GM18519 (cell line): ENCODE measurements around the gene NDST4.
A peak's percentile ranks its signal among the peaks of the same experiment; 100 is the strongest.

ENCODE experiments used
- ATAC-seq: cut with Tn5 transposase; IDR thresholded peaks from one replicate; pipeline ENCODE4 v1.9.1; 2021; ENCODE audit warnings: mild to moderate bottlenecking, moderate library complexity; ENCODE audit not compliant: unreplicated experiment, low FRiP score

NDST4 gene

GRCh38 chr4:115113506-115114106, at the start of gene NDST4:
NDST4 (minus strand) TSS chr4:115113620; CDS start chr4:115077036, 36,584 bp downstream.
- no peak for ATAC-seq

DNA sequence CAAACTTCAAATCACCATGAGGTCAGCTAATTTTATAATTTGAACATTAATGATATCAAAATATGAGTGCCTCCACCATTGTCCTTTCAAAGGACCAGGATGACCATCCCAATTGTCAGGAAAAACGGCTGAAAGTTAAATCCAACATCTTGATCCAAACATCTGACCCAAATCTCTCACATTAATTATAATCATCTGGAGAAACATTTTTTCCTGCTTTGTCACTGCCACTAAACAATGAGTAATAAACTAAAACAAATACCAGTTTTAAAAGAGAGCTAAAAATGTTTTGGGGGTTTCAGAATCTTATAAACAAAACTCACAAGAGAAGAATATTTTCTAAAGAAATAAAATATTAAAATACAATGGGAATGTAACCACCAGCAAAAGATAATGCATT, 45.7 kb upstream of the NDST4 start:
- ATAC-seq = no peak

DNA sequence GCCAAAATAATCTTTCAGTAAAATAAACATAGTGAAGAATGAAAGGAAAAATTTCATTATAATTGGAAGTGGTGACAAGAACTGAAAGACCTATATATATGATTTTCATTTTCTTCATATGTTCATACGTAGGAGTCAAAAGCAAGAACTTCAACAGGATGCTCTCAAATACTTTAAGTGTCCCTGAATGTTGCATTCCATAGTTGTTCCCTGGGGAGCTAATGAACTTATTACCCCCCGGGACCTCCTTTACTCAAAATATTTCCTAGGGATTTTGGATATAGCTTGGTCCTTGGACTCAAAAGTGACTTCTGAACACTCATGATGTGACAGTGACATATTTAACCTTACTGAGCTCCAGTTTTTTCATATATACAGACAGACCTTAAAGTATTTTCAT, 44.9 kb upstream of the NDST4 start:
- ATAC-seq = no peak

DNA sequence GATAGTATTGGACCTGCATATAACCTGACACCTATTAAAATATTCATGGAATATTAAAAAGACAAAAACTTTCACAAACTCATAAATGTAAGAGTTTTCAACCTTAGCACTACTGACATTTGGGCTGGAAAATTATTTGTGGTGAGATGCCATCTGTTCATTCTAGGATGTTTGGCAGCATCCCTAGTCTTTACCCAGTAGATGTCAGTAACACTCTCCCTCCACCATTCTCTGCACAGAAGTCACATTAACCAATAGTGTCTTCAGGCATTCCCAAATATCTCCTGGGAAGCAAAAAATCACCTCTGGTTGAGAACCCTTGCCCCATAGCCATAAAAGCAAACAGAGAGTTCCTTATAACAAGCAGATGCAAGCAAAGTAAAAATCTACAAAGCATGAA, 41.4 kb upstream of the NDST4 start:
- no peak for ATAC-seq

GRCh38 chr4:115152965-115153364, 39.5 kb upstream of the NDST4 start:
- no peak for ATAC-seq

GRCh38 chr4:115152081-115152480, 38.7 kb upstream of the NDST4 start:
- peak; percentile 82 for ATAC-seq

- no peak for ATAC-seq
These were observed 35.7 kb upstream of the NDST4 start for GRCh38 chr4:115149106-115149505.

GRCh38 chr4:115145393-115146160, 32.2 kb upstream of the NDST4 start:
- ATAC-seq = no peak

- ATAC-seq = no peak
These were observed 14.6 kb upstream of the NDST4 start for GRCh38 chr4:115128037-115128436.

- ATAC-seq = no peak
These were observed 13.1 kb upstream of the NDST4 start for GRCh38 chr4:115126491-115126890.

GRCh38 chr4:115121351-115122043, 8.1 kb upstream of the NDST4 start:
- ATAC-seq = no peak

DNA sequence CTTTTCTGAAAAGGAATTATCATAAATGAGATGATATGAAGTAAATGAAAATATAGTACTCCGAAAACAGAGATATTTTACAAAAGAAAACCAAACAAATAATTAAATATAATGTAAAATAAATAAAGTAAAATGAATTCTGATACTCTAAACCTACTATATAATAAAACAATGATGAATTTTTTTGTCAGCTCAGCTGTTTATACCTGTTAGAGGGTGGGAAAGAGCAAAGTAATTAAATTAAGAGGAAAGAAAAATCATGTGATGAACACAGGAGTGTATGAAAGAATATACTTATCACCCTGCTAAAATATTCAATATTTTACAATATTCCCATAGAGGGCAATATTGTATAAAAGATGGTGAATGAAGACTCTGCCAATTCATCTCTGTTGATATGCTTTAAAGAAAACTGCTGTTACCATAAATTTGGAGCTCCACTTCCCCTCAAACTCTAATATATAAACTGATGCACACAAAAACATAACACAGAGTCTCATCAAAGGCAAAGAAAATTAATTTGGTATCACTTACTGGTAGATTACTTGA, 6.5 kb upstream of the NDST4 start:
- no peak for ATAC-seq

GRCh38 chr4:115117651-115118050, 4.2 kb upstream of the NDST4 start:
- ATAC-seq = no peak

DNA sequence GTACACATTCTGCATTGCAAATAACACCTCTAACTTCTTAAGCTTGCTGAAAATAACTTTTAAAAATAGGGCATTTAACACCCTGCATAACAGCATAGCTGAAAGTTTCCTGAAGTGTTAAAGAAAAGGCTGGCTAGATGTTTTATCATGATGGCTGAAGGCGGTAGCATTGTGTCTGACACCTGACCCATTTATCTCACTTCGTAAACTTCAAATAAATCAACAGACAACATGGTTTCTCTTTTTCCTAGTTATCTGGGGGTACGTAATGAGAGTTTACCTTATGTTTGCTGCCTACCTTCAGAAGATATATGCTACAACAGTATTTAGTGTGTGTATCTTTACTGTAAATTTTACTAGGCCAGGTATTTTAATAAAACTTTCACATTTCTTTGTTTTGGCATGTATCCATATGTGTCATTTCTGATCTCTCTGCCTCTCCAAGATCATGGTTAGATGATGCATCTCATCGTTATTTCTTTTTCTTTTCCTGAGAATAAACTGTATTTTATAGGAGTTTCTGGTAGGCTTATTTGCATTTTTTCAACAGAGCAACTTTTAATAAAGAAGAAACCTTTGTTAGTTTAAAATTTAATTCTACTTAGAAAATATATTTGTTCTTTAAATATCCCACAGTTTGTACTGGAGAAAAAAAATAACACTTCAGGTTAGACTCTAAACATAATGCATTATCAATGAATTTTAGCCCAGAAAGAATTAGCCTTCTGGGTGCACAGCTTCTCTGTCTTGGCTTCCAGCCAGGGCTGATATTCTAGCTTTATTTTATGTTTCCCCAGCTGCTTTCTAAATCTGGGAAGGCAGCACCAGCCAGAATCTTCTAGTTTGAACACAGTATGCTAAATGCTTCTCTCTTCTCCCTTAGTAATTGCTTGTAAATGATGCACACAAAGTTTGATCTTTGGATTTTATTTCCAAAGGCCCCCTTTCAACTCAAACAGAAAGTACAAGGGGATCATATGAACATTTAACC, 2.9 kb downstream of the NDST4 start:
- ATAC-seq = no peak

GRCh38 chr4:115108850-115109249, 4.6 kb downstream of the NDST4 start:
- ATAC-seq = no peak

GRCh38 chr4:115107411-115107810, 6.0 kb downstream of the NDST4 start:
- ATAC-seq = no peak

DNA sequence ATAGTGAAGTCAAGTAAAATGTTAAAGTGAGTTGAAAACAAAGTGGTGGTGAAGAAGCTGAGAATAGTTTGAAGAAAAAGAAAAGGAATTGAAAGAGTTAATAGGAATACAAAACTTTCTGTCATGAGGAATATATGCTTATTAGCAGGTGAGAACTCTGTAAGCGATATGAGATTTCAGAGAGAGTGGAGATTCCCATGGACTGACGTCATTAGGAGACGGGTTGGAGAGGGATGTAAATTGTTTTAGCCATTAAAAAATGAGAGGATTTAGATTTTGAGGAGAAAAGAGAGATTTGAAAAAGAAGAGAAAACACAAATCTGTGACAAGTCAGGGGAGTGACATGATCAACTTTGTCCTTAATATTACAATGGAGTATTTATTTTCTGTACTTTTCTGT, 11.7 kb downstream of the NDST4 start:
- ATAC-seq = no peak

DNA sequence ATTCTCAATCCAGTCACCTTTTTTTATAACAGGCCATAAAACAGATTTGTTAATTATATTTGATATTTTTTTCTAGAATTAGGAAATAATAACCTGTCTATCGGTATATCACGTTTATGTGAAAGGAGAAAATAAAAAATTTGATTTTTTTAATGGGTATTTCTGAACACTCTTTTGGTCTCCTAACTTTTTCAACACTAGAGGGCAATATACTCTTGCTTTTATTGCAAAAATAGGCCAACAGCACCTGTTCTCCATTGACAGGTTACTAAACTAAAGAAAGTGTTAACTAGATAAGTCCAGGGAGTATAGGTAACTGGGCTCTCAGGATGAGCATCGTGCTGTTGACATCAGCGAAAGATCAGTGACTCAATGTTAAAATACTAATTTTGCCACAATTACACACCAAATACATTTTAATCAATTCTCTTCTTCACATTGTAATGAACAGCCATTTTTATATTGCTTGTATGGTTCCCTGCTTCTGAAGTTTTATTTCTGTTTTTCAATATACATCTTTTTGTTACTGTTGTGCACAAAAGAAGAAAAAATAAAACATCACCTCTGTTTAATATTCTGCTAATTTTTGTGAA, 22.8 kb downstream of the NDST4 start:
- peak; percentile 90 for ATAC-seq

DNA sequence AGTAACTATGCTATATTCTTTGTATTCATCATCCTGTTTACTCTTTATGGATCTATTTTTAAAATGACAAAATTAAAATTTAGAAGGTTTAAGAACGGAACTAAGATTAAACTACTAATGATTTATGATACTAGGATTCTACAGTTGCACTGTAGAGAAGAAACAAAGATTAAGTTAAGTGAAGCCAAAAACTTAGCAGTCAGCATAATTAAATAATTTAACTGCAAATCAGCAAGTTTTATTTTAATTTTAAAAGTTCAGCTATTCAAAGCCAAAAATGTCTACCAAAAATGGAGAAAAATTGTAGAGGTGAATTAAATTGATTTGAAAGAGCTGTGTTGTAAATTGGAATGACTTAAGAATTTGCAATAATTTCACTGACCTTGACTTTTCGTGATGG, 30.8 kb downstream of the NDST4 start:
- ATAC-seq = no peak

- no peak for ATAC-seq
These were observed 36.7 kb downstream of the NDST4 start for GRCh38 chr4:115076691-115077090.
